H1 (cell line): ENCODE results near the gene HOXB6. TPM values are rescaled to one million over a fixed set of nuclear protein-coding genes. Genes with fewer than 3 reads are reported as not detected.
A peak's percentile ranks its signal among the peaks of the same experiment; 100 is the strongest.

Source experiments
- CTCF ChIA-PET: fragments of 300-600 bp; sonication (Branson Sonifier 250); formaldehyde crosslinking; loops from one replicate; lab custom pipeline; 2021; ENCODE audit not compliant: partially characterized antibody; lab: Charles Lee
- POLR2A ChIA-PET: fragments of 300-600 bp; sonication (Branson Sonifier 250); formaldehyde crosslinking; loops from one replicate; lab custom pipeline; 2021; ENCODE audit warnings: inconsistent platforms; ENCODE audit not compliant: partially characterized antibody; lab: Charles Lee
- DNase-seq, 2 experiments: peaks; one replicate each; pipeline versions ENCODE4 v3.0.0 to v3.0.0-alpha.2; 2010 to 2022; ENCODE audit warnings: low spot score in 2 of 2, low read depth in 1 of 2, mixed read lengths in 1 of 2
- FAIRE-seq: peaks from 2 replicates; lab custom pipeline; 2011; peaks lifted over from hg19 to GRCh38; lab: Jason Lieb, UNC
- H2AFZ ChIP-seq: 2 replicates; pipeline ENCODE4 v1.8.1; 2012; ENCODE audit warnings: low read length, inconsistent platforms
- H2AK5ac ChIP-seq: 2 replicates; pipeline ENCODE4 v1.6.1; 2013; ENCODE audit warnings: low read depth, low read length
- H2BK120ac ChIP-seq: replicated peaks from 2 replicates; pipeline ENCODE3; 2013; ENCODE audit warnings: low read depth, low read length, inconsistent platforms
- H2BK12ac ChIP-seq: 2 replicates; pipeline ENCODE4 v1.6.1; 2013; ENCODE audit warnings: low read depth, low read length
- H2BK15ac ChIP-seq: 2 replicates; pipeline ENCODE4 v1.6.1; 2013; ENCODE audit warnings: low read length
- H2BK20ac ChIP-seq: 2 replicates; pipeline ENCODE4 v1.6.1; 2013; ENCODE audit warnings: low read length
- H2BK5ac ChIP-seq: 2 replicates; pipeline ENCODE4 v1.6.1; 2013; ENCODE audit warnings: low read depth, low read length
- H3K14ac ChIP-seq: 2 replicates; pipeline ENCODE4 v1.6.1; 2013; ENCODE audit warnings: inconsistent platforms; ENCODE audit not compliant: insufficient read length
- H3K18ac ChIP-seq: 2 replicates; pipeline ENCODE4 v1.6.1; 2013; ENCODE audit warnings: low read length; ENCODE audit errors: extremely low read depth
- H3K23ac ChIP-seq: 2 replicates; pipeline ENCODE4 v1.6.1; 2013; ENCODE audit warnings: inconsistent platforms; ENCODE audit not compliant: insufficient read length
- H3K23me2 ChIP-seq: 2 replicates; pipeline ENCODE4 v1.6.1; 2013; ENCODE audit warnings: low read depth, low read length
- H3K27ac ChIP-seq: 2 replicates; pipeline ENCODE4 v1.6.1; 2011; ENCODE audit warnings: low read depth, low read length, inconsistent platforms
- H3K27me3 ChIP-seq, 4 experiments: replicated peaks in 1 of 4; 1 replicate in 1 of 4; 2 replicates in 3 of 4; pipeline versions ENCODE4 v1.6.1 to v1.8.1; 2011 to 2013; ENCODE audit warnings: low read length in 3 of 4, mild to moderate bottlenecking in 3 of 4, inconsistent platforms in 2 of 4, mixed read lengths in 2 of 4, moderate library complexity in 1 of 4; ENCODE audit not compliant: control insufficient read depth in 3 of 4, insufficient read depth in 3 of 4; ENCODE audit errors: extremely low read depth in 1 of 4
- H3K36me3 ChIP-seq, 4 experiments: 2 replicates each; pipeline versions ENCODE4 v1.6.1 to v1.8.1; 2011 to 2013; ENCODE audit warnings: mild to moderate bottlenecking in 4 of 4, low read length in 3 of 4, moderate library complexity in 2 of 4, control low read depth in 1 of 4, inconsistent platforms in 1 of 4; ENCODE audit not compliant: insufficient read depth in 4 of 4, control insufficient read depth in 2 of 4
- H3K4ac ChIP-seq: replicated peaks from 2 replicates; pipeline ENCODE3; 2013; ENCODE audit warnings: low read length, low read depth, mixed read lengths, inconsistent platforms; ENCODE audit not compliant: insufficient read length
- H3K4me1 ChIP-seq, 4 experiments: replicated peaks in 1 of 4; 1 replicate in 1 of 4; 2 replicates in 3 of 4; pipeline versions ENCODE4 v1.6.1 to v1.8.1; 2011 to 2013; ENCODE audit warnings: low read length in 3 of 4, inconsistent platforms in 2 of 4, mixed read lengths in 1 of 4; ENCODE audit not compliant: insufficient read depth in 4 of 4, control insufficient read depth in 3 of 4
- H3K4me2 ChIP-seq, 2 experiments: 2 replicates each; pipeline versions ENCODE4 v1.6.1 to v1.8.1; 2011 to 2013; ENCODE audit warnings: low read depth in 2 of 2, low read length in 2 of 2, control low read depth in 1 of 2, inconsistent platforms in 1 of 2, mild to moderate bottlenecking in 1 of 2; ENCODE audit not compliant: insufficient read depth in 1 of 2
- H3K4me3 ChIP-seq, 4 experiments: fragments of 200-600, 300-600 bp in 1 of 4; sonication (generic), shearing (Covaris generic), sonication (Bioruptor Twin) in 1 of 4; 2 replicates each; pipeline versions ENCODE4 v1.5.1 to v1.8.1; 2011 to 2016; ENCODE audit warnings: low read length in 4 of 4, low read depth in 3 of 4, control low read depth in 2 of 4, inconsistent platforms in 2 of 4, mild to moderate bottlenecking in 2 of 4, mixed read lengths in 1 of 4, moderate library complexity in 1 of 4; ENCODE audit not compliant: insufficient read depth in 2 of 4; ENCODE audit errors: extremely low read depth in 1 of 4
- H3K56ac ChIP-seq: replicated peaks from 2 replicates; pipeline ENCODE3; 2013; ENCODE audit warnings: low read depth, mild to moderate bottlenecking, mixed read lengths, low read length, inconsistent platforms; ENCODE audit not compliant: insufficient read length
- H3K79me1 ChIP-seq: 2 replicates; pipeline ENCODE4 v1.6.1; 2013; ENCODE audit warnings: low read depth, low read length, control low read depth
- H3K79me2 ChIP-seq, 2 experiments: 2 replicates each; pipeline versions ENCODE4 v1.6.1 to v1.8.1; 2012 to 2013; ENCODE audit warnings: low read length in 2 of 2, mild to moderate bottlenecking in 2 of 2, inconsistent platforms in 1 of 2; ENCODE audit not compliant: insufficient read depth in 2 of 2, control insufficient read depth in 1 of 2
- H3K9ac ChIP-seq, 4 experiments: replicated peaks in 1 of 4; 1 replicate in 1 of 4; 2 replicates in 3 of 4; pipeline versions ENCODE4 v1.6.1 to v1.8.1; 2011 to 2013; ENCODE audit warnings: low read depth in 3 of 4, low read length in 3 of 4, control low read depth in 2 of 4, mild to moderate bottlenecking in 2 of 4, moderate library complexity in 2 of 4, inconsistent platforms in 1 of 4; ENCODE audit errors: extremely low read depth in 1 of 4
- H3K9me3 ChIP-seq, 2 experiments: 2 replicates each; pipeline versions ENCODE4 v1.6.1 to v1.8.1; 2012 to 2013; ENCODE audit warnings: mild to moderate bottlenecking in 2 of 2, moderate library complexity in 2 of 2, control low read depth in 1 of 2, inconsistent platforms in 1 of 2, low read depth in 1 of 2, low read length in 1 of 2, mixed read lengths in 1 of 2; ENCODE audit not compliant: insufficient read depth in 2 of 2
- H4K20me1 ChIP-seq, 2 experiments: replicated peaks in 1 of 2; 2 replicates each; pipeline versions ENCODE3 to v1.8.1; 2011 to 2013; ENCODE audit warnings: inconsistent platforms in 2 of 2, low read length in 2 of 2, mild to moderate bottlenecking in 1 of 2; ENCODE audit not compliant: insufficient read depth in 2 of 2, control insufficient read depth in 1 of 2
- H4K5ac ChIP-seq: 2 replicates; pipeline ENCODE4 v1.6.1; 2013; ENCODE audit warnings: low read length, low read depth, mixed read lengths, inconsistent platforms; ENCODE audit not compliant: insufficient read length
- H4K8ac ChIP-seq: 2 replicates; pipeline ENCODE4 v1.8.0; 2013; ENCODE audit warnings: mild to moderate bottlenecking, moderate library complexity, low read length, inconsistent platforms; ENCODE audit not compliant: insufficient read depth; ENCODE audit errors: extremely low read depth
- H4K91ac ChIP-seq: replicated peaks from 2 replicates; pipeline ENCODE3; 2013; ENCODE audit warnings: low read length, mixed read lengths, inconsistent platforms; ENCODE audit not compliant: insufficient read length
- CBX8 ChIP-seq: fragments of 300-800, 300-1000 bp; sonication (generic); IDR thresholded peaks from 2 replicates; pipeline ENCODE4 v1.7.1; 2016; ENCODE audit warnings: low read depth, low read length, borderline replicate concordance
- EZH2 ChIP-seq: fragments of 200-600 bp; sonication (generic); IDR thresholded peaks from 2 replicates; pipeline ENCODE4 v1.7.1; 2012; ENCODE audit warnings: low read depth, mild to moderate bottlenecking, moderate library complexity, low read length, inconsistent platforms; ENCODE audit not compliant: severe bottlenecking
- PHF8 ChIP-seq: fragments of 200-600 bp; sonication (generic); conservative IDR thresholded peaks from 2 replicates; pipeline ENCODE4 v1.7.1; 2012; ENCODE audit warnings: low read depth, mild to moderate bottlenecking, inconsistent platforms, low read length, moderate library complexity
- SUZ12 ChIP-seq: fragments of 200-600 bp; sonication (generic); IDR thresholded peaks from 2 replicates; pipeline ENCODE4 v1.6.1; 2012; ENCODE audit warnings: mild to moderate bottlenecking, inconsistent platforms, low read length, moderate library complexity, mixed read lengths
- WGBS, 2 experiments: shearing (Covaris generic) in 1 of 2; methylation state at CpG; one replicate each; pipeline versions ENCODE4 v1.1.6 to v1.1.7; 2013 to 2015; ENCODE audit warnings: low lambda C conversion rate in 2 of 2, mixed read lengths in 2 of 2, inconsistent platforms in 1 of 2, low coverage in 1 of 2, missing lambda C conversion rate in 1 of 2; ENCODE audit not compliant: insufficient replicate concordance in 2 of 2, insufficient coverage in 1 of 2, insufficient read length in 1 of 2; ENCODE audit errors: extremely low coverage in 1 of 2, missing lambda C conversion rate in 1 of 2; 5-methylcytosine and 5-hydroxymethylcytosine counted together
- polyA plus RNA-seq, 7 experiments: library from polyadenylated mRNA; depleted of rRNA in 3 of 7; stranded (reverse) in 5 of 7; unstranded in 2 of 7; fragments of >200 nt in 5 of 7; fragments of 200-250 nt in 2 of 7; gene quantifications; 1 replicate in 5 of 7; 2 replicates in 1 of 7; 4 replicates in 1 of 7; pipeline versions ENCODE4 v1.2.1 to v1.2.3, GENCODE V29; 2011 to 2013; ENCODE audit warnings: missing spikeins in 2 of 7, mixed read lengths in 2 of 7
- total RNA-seq: library from RNA; stranded (reverse); fragmentation: NEBNext Ultra II Directional; extraction: Animal tissue kit (Norgen Biotek cat#: 25700); gene quantifications from 2 replicates; pipeline ENCODE4 v1.2.1, GENCODE V29; 2021

The HOXB6 gene
- total and polyA plus RNA-seq, 2 of the 8 experiments (the other 6 are each of a cell fraction or from before 2014, with no cell fraction given): not detected

DNA sequence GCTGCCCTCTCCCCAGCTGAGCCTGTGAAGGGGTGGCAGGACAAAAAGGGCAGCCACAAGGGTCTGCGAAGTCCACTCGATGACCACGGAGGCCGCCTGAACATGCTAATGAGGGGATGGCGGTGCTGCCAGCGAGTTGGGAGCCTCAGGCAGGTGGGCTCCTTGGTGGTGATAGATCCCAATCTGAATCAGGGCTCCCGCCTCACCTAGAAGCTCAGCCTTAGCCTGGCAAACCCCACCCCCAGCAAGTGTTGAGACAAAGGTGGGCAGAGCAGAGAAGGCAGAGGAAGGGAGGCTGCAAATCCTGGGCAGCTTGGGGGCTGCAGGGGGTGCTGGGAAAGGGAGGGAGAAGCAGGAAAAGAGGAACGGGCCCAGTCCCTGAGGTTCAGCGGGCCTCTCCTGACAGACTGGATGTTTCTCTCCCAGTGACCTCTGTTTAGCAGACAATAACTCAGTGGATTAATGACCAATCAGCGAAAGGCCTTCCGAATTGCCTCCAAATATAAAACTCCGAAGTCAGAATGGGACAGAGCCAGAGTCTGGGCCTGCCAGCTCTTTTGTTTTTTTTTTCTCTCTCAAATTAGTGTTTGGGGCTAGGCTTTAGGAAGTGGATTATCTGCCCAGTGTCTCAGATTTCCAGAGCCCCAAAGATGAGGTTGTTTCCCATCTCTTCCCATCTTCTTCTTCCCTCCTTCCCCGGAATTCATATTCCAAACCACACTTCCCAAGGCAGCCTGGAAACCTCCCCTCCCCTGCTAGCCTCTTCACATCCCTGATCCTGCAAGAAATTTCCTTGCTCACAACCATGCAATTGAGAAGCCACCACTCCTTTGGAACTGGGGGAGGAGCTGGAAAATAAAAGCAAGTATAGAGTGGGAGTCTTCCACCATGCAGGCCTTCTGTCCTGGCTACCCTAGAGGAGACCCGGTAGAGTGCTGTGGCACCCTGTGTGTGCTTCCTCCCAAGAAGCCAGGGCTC is 44.7 kb downstream of the HOXB6 start:
- Histone ChIP-seq H2AFZ (no peak overlapping the region), H3K23me2 (peaks cover 4% of the 10 kb centered on the region; the same call in 1 of the 2 replicates), H3K23ac (no peak overlapping the region), H3K27ac (no peak overlapping the region), H3K27me3 (peaks cover 99 to 100% (median 99%) of the 10 kb centered on the region in 4 experiments), H3K9me3 (no peaks in the 10 kb centered on the region), H2AK5ac (no peak overlapping the region), H3K4me2 (no peak overlapping the region), H3K14ac (no peak overlapping the region), H2BK5ac (no peak overlapping the region), H3K36me3 (peaks cover 0 to 5% (median 0%) of the 10 kb centered on the region in 4 experiments; a peak in 1 of 8 replicates), H3K4ac (no peak overlapping the region), H2BK15ac (no peak overlapping the region), H4K8ac (no peak overlapping the region), H2BK12ac (no peak overlapping the region), H3K4me1 (peaks cover 0 to 8% (median 3%) of the 10 kb centered on the region in 4 experiments; a peak in 4 of 7 replicates), H3K56ac (no peak overlapping the region), H4K20me1 (peaks cover 15 to 28% of the 10 kb centered on the region in 2 experiments), H3K79me1 (no peaks in the 10 kb centered on the region), H3K79me2 (no peaks in the 10 kb centered on the region), H3K4me3 (no peak overlapping the region), H4K5ac (no peak overlapping the region), H4K91ac (no peak overlapping the region), H3K9ac (no peak overlapping the region), H3K18ac (no peak overlapping the region; the same call in 1 of the 2 replicates), H2BK120ac (no peak overlapping the region), H2BK20ac (no peak overlapping the region)
- TF ChIP-seq EZH2: peak; percentile 78
- peak; percentile 62 for TF ChIP-seq SUZ12
- no peak for TF ChIP-seq PHF8
- peak; percentile 51; the same call in 1 of the 2 replicates for TF ChIP-seq CBX8
- 23% methylated on average over 12 of the region's 14 CpGs; no CpG with 5 or more reads in 1 of the 2 experiments for WGBS, 2 experiments
- FAIRE-seq: no peak
- ChIA-PET CTCF (interaction anchor here (0.5 to 1.8 kb wide), 14 partner anchors 10 to 444 kb away, joined by 3 to 8 read pairs (median 3); partner anchors contain the start of genes HOXB5 and HOXB9), POLR2A (no interaction called here)
- no peak for DNase-seq
